IMR-90 (cell line): ENCODE results near the gene TPM2.

Source experiments
- BHLHE40 ChIP-seq: fragments of 150-350 bp; IDR thresholded peaks from 2 replicates; pipeline ENCODE4 v1.6.1; 2016; ENCODE audit warnings: mild to moderate bottlenecking, low read depth, low read length
- CEBPB ChIP-seq: IDR thresholded peaks from 2 replicates; pipeline ENCODE4 v1.6.1; 2012; ENCODE audit warnings: low read depth, low read length, improper control_type of control experiment
- CHD1 ChIP-seq: IDR thresholded peaks from 2 replicates; pipeline ENCODE4 v1.6.1; 2012; ENCODE audit warnings: low read depth, low read length, improper control_type of control experiment
- FOS ChIP-seq: fragments of 150-350 bp; IDR thresholded peaks from 2 replicates; pipeline ENCODE4 v1.6.1; 2016; ENCODE audit warnings: low read depth, low read length
- MAFK ChIP-seq: IDR thresholded peaks from 2 replicates; pipeline ENCODE4 v1.6.1; 2012; ENCODE audit warnings: low read depth, low read length, improper control_type of control experiment
- MAZ ChIP-seq: IDR thresholded peaks from 2 replicates; pipeline ENCODE4 v1.6.1; 2012; ENCODE audit warnings: low read depth, mild to moderate bottlenecking, low read length, improper control_type of control experiment, moderate library complexity, borderline replicate concordance
- MXI1 ChIP-seq: IDR thresholded peaks from 2 replicates; pipeline ENCODE4 v1.6.1; 2012; ENCODE audit warnings: low read depth, mild to moderate bottlenecking, low read length, moderate library complexity, borderline replicate concordance
- NFE2L2 ChIP-seq: fragments of 150-350 bp; IDR thresholded peaks from 2 replicates; pipeline ENCODE4 v1.6.1; 2016; ENCODE audit warnings: low read depth, mild to moderate bottlenecking, low read length
- POLR2A ChIP-seq: IDR thresholded peaks from 2 replicates; pipeline ENCODE4 v1.6.1; 2012; ENCODE audit warnings: mild to moderate bottlenecking, low read depth, low read length
- RAD21 ChIP-seq: IDR thresholded peaks from 2 replicates; pipeline ENCODE4 v1.6.1; 2012; ENCODE audit warnings: low read length, improper control_type of control experiment
- RCOR1 ChIP-seq: IDR thresholded peaks from 2 replicates; pipeline ENCODE4 v1.6.1; 2012; ENCODE audit warnings: mild to moderate bottlenecking, low read length, improper control_type of control experiment; ENCODE audit not compliant: insufficient replicate concordance
- RFX5 ChIP-seq: IDR thresholded peaks from 2 replicates; pipeline ENCODE4 v1.8.0; 2012; ENCODE audit warnings: low read depth, mild to moderate bottlenecking, low read length, moderate library complexity
- SMC3 ChIP-seq: fragments of 150-350 bp; IDR thresholded peaks from 2 replicates; pipeline ENCODE4 v1.6.1; 2016; ENCODE audit warnings: low read depth, mild to moderate bottlenecking, antibody characterized with exemption, low read length, moderate library complexity
- TF ChIP-seq, protein P1 (sequence below): conservative IDR thresholded peaks from 2 replicates; pipeline ENCODE4 v1.5.1; 2012; ENCODE audit warnings: mild to moderate bottlenecking, low read depth, low read length, improper control_type of control experiment

DNA sequence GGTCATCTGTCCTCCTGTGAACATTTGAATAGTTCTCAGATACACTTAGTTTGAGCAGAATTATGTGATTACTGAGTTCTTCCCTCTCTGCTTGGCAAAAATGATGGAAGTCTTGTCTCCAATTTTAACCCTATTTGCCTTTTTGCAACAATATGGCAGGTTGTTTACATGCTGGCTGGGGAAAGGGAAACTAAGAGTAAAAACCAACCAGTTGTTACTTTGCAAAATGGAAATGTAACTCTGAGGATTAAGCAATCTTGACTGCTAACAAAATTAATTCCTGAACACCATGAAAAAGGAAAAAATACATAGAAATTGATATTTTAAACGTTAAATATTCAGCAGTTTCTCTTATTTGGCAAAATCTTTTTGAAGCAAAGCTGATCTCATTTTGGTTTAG is 50.1 kb downstream of the TPM2 start:
- no peak for TF ChIP-seq MAZ
- TF ChIP-seq, protein P1, sequence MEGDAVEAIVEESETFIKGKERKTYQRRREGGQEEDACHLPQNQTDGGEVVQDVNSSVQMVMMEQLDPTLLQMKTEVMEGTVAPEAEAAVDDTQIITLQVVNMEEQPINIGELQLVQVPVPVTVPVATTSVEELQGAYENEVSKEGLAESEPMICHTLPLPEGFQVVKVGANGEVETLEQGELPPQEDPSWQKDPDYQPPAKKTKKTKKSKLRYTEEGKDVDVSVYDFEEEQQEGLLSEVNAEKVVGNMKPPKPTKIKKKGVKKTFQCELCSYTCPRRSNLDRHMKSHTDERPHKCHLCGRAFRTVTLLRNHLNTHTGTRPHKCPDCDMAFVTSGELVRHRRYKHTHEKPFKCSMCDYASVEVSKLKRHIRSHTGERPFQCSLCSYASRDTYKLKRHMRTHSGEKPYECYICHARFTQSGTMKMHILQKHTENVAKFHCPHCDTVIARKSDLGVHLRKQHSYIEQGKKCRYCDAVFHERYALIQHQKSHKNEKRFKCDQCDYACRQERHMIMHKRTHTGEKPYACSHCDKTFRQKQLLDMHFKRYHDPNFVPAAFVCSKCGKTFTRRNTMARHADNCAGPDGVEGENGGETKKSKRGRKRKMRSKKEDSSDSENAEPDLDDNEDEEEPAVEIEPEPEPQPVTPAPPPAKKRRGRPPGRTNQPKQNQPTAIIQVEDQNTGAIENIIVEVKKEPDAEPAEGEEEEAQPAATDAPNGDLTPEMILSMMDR, result no peak
- TF ChIP-seq POLR2A, result no peak
- no peak for TF ChIP-seq RAD21
- no peak for TF ChIP-seq RCOR1
- TF ChIP-seq CEBPB, result no peak
- TF ChIP-seq SMC3, result no peak
- TF ChIP-seq FOS, result no peak
- no peak for TF ChIP-seq RFX5
- no peak for TF ChIP-seq MAFK
- TF ChIP-seq CHD1, result no peak
- TF ChIP-seq MXI1, result no peak
- no peak for TF ChIP-seq BHLHE40
- TF ChIP-seq NFE2L2, result no peak
